Stimulated activated CD4-positive, alpha-beta T cell treated with anti-CD3 and anti-CD28 coated beads, TNF-alpha, amount 100 ng/mL, for 48 hours (primary cell): ENCODE results near the gene FGF11.
A peak's percentile ranks its signal among the peaks of the same experiment; 100 is the strongest.

Experiments used
- DNase-seq, 3 donors: peaks; one replicate each; pipeline ENCODE4 v3.0.0-alpha.2; 2020; ENCODE audit warnings: low read depth in 3 of 3

Gene FGF11

GRCh38 chr17:7429722-7430121 is 9.6 kb upstream of the FGF11 start:
- DNase-seq = no peak

GRCh38 chr17:7431231-7431630 is 8.1 kb upstream of the FGF11 start:
- no peak for DNase-seq

GRCh38 chr17:7432296-7432695 is 7.0 kb upstream of the FGF11 start:
- no peak for DNase-seq

GRCh38 chr17:7435676-7436555 is 3.4 kb upstream of the FGF11 start:
- peak in 1 of 3 donors; percentile 30 for DNase-seq

GRCh38 chr17:7436556-7437368 is 2.5 kb upstream of the FGF11 start:
- DNase-seq = peak; percentile 68 to 71 (median 68)

GRCh38 chr17:7437369-7437863 is 1.9 kb upstream of the FGF11 start:
- no peak for DNase-seq

- peak in 2 of 3 donors; percentile 22 to 70 for DNase-seq
Measured at GRCh38 chr17:7437950-7438614, 1.2 kb upstream of the FGF11 start.

GRCh38 chr17:7438656-7439460 is 454 bp upstream of the FGF11 start:
- no peak for DNase-seq

- no peak for DNase-seq
Measured at GRCh38 chr17:7440113-7440833, 961 bp downstream of the FGF11 start.

GRCh38 chr17:7440834-7441195 is 1.5 kb downstream of the FGF11 start:
- DNase-seq = no peak

- DNase-seq = no peak
Measured at GRCh38 chr17:7441266-7441665, 2.0 kb downstream of the FGF11 start.

- DNase-seq = no peak
Measured at GRCh38 chr17:7442142-7442541, 2.8 kb downstream of the FGF11 start.

- DNase-seq = no peak
Measured at GRCh38 chr17:7443499-7444485, 4.5 kb downstream of the FGF11 start.

GRCh38 chr17:7444682-7445618 is 5.6 kb downstream of the FGF11 start, which contains the start of gene CHRNB1:
Gene CHRNB1, plus strand, starts transcription at chr17:7445061. Its CDS starts 67 bp downstream, at chr17:7445128.
- no peak for DNase-seq

GRCh38 chr17:7445619-7445968 is 6.3 kb downstream of the FGF11 start:
- DNase-seq = no peak

- DNase-seq = no peak
Measured at GRCh38 chr17:7448461-7448860, 9.1 kb downstream of the FGF11 start.

GRCh38 chr17:7459961-7460545 is 20.7 kb downstream of the FGF11 start:
- DNase-seq = no peak
